GM23338 (cell line): ENCODE data around the gene SPSB4. TPM values are rescaled to one million over a fixed set of nuclear protein-coding genes. Genes with fewer than 3 reads are reported as not detected.
"Not testable (repeated sequence)": the region's sequence is repeated elsewhere in the genome, so short reads cannot be mapped to it uniquely, and the experiment has no call there.

ENCODE experiments used
- ATAC-seq: fragments of 200-7000 bp; cut with Tn5 transposase; 3 replicates; pipeline ENCODE4 v1.9.1; 2020
- DNase-seq: peaks from one replicate; pipeline ENCODE4 v3.0.0-alpha.2; 2015; ENCODE audit warnings: low spot score
- H2AFZ ChIP-seq: fragments of 200-600 bp; sonication (generic); 2 replicates; pipeline ENCODE4 v1.8.0; 2016; ENCODE audit warnings: antibody characterized with exemption, mild to moderate bottlenecking, moderate library complexity
- H3F3A ChIP-seq: fragments of 200-600 bp; sonication (generic); replicated peaks from 2 replicates; pipeline ENCODE4 v1.8.0; 2017; ENCODE audit warnings: antibody characterized with exemption, mixed run types, low read depth
- H3K27ac ChIP-seq: fragments of 200-600 bp; sonication (generic); 2 replicates; pipeline ENCODE4 v1.6.1; 2016; ENCODE audit warnings: low read depth
- H3K27me3 ChIP-seq: fragments of 200-600 bp; sonication (generic); 2 replicates; pipeline ENCODE4 v1.8.0; 2016; ENCODE audit warnings: mild to moderate bottlenecking, mixed run types, moderate library complexity; ENCODE audit not compliant: insufficient read depth
- H3K36me3 ChIP-seq: fragments of 200-600 bp; sonication (generic); 2 replicates; pipeline ENCODE4 v1.8.0; 2016; ENCODE audit warnings: mild to moderate bottlenecking; ENCODE audit not compliant: insufficient read depth
- H3K4me1 ChIP-seq: fragments of 200-600 bp; sonication (generic); 2 replicates; pipeline ENCODE4 v1.8.0; 2016; ENCODE audit warnings: mild to moderate bottlenecking, moderate library complexity; ENCODE audit not compliant: insufficient read depth
- H3K4me2 ChIP-seq: fragments of 200-600 bp; sonication (generic); 2 replicates; pipeline ENCODE4 v1.7.1; 2017; ENCODE audit warnings: mixed run types
- H3K4me3 ChIP-seq: fragments of 200-600 bp; sonication (generic); 2 replicates; pipeline ENCODE4 v1.6.1; 2016; ENCODE audit warnings: mixed run types
- H3K79me2 ChIP-seq: fragments of 200-600 bp; sonication (generic); replicated peaks from 2 replicates; pipeline ENCODE4 v1.8.0; 2017; ENCODE audit warnings: mild to moderate bottlenecking; ENCODE audit not compliant: insufficient read depth
- H3K9me2 ChIP-seq: fragments of 200-600 bp; sonication (generic); 2 replicates; pipeline ENCODE4 v1.8.0; 2017; ENCODE audit not compliant: insufficient read depth
- H4K20me1 ChIP-seq: fragments of 200-600 bp; sonication (generic); replicated peaks from 2 replicates; pipeline ENCODE4 v1.8.0; 2017; ENCODE audit warnings: mild to moderate bottlenecking; ENCODE audit not compliant: insufficient read depth
- H3K27ac Mint-ChIP-seq: 2 replicates; pipeline ENCODE4 v1.8.0; 2020; ENCODE audit warnings: inconsistent platforms, mild to moderate bottlenecking, moderate library complexity, mixed read lengths
- H3K27me3 Mint-ChIP-seq: 3 replicates; pipeline ENCODE4 v1.8.0; 2022; ENCODE audit warnings: low read depth, mild to moderate bottlenecking, moderate library complexity, mixed read lengths, inconsistent platforms; ENCODE audit not compliant: insufficient read depth, poor library complexity
- H3K36me3 Mint-ChIP-seq: 3 replicates; pipeline ENCODE4 v1.8.0; 2021; ENCODE audit warnings: low read depth, mild to moderate bottlenecking, inconsistent platforms, moderate library complexity, mixed read lengths
- H3K4me1 Mint-ChIP-seq: 3 replicates; pipeline ENCODE4 v1.8.0; 2020; ENCODE audit warnings: mild to moderate bottlenecking, inconsistent platforms, mixed read lengths
- H3K4me3 Mint-ChIP-seq: 3 replicates; pipeline ENCODE4 v1.8.0; 2021; ENCODE audit warnings: moderate library complexity, mild to moderate bottlenecking, inconsistent platforms, mixed read lengths
- H3K9me3 Mint-ChIP-seq: 3 replicates; pipeline ENCODE4 v1.8.0; 2020; ENCODE audit warnings: moderate library complexity, mild to moderate bottlenecking, inconsistent platforms, mixed read lengths
- CREB1 ChIP-seq: fragments of 250-450 bp; sonication (Bioruptor Pico); IDR thresholded peaks from 2 replicates; pipeline ENCODE4 v1.5.0; 2020; ENCODE audit warnings: low read depth, mild to moderate bottlenecking, moderate library complexity
- EZH2phosphoT487 ChIP-seq: fragments of 200-600 bp; sonication (generic); IDR thresholded peaks from one replicate; pipeline ENCODE4 v1.8.1; 2018; ENCODE audit warnings: antibody characterized with exemption; ENCODE audit not compliant: unreplicated experiment
- JUNB ChIP-seq: IDR thresholded peaks from one replicate; pipeline ENCODE4 v1.6.1; 2016; ENCODE audit warnings: antibody characterized with exemption; ENCODE audit not compliant: unreplicated experiment
- POLR2AphosphoS5 ChIP-seq: IDR thresholded peaks from 2 replicates; pipeline ENCODE4 v1.6.1; 2016; ENCODE audit warnings: antibody characterized with exemption, low read depth
- REST ChIP-seq: IDR thresholded peaks from one replicate; pipeline ENCODE4 v1.6.1; 2018; ENCODE audit warnings: antibody characterized with exemption; ENCODE audit not compliant: unreplicated experiment
- ZNF331 ChIP-seq: fragments of 250-450 bp; sonication (Bioruptor Pico); IDR thresholded peaks from 2 replicates; pipeline ENCODE4 v1.5.0; 2020; ENCODE audit warnings: low read depth, mild to moderate bottlenecking, moderate library complexity
- ZNF462 ChIP-seq: fragments of 250-450 bp; sonication (Bioruptor Pico); IDR thresholded peaks from 2 replicates; pipeline ENCODE4 v1.5.0; 2020; ENCODE audit warnings: mild to moderate bottlenecking, moderate library complexity
- polyA plus RNA-seq: library from polyadenylated mRNA; unstranded; fragments of >200 nt; fragmentation: Nextera tagmentation; extraction: Ambion mirVana; gene quantifications from 2 replicates; pipeline ENCODE4 v1.2.1, GENCODE V29; 2016
- total RNA-seq: library from RNA; depleted of rRNA; stranded (reverse); fragments of >200 nt; shearing (Covaris generic); gene quantifications from 2 replicates; pipeline ENCODE4 v1.2.3, GENCODE V29; 2014

SPSB4 gene
- total and polyA plus RNA-seq, 2 experiments from 2014 or later, result 6.7 to 25.9 TPM

- TF ChIP-seq CREB1 (CRISPR knock-in tag), result no peak
Observed at GRCh38 chr3:141111364-141112155, 60.4 kb downstream of the SPSB4 start (continued).

GRCh38 chr3:141112686-141113297 is 61.6 kb downstream of the SPSB4 start:
- Histone ChIP-seq H3K27ac (no peak overlapping the region), H3K79me2 (no peaks in the 10 kb centered on the region), H3K4me3 (no peak overlapping the region), H3K9me2 (no peaks in the 10 kb centered on the region), H3K4me2 (no peak overlapping the region), H3K4me1 (no peaks in the 10 kb centered on the region), H3K27me3 (no peaks in the 10 kb centered on the region), H3F3A (no peaks in the 10 kb centered on the region), H3K36me3 (no peaks in the 10 kb centered on the region), H2AFZ (no peak overlapping the region), H4K20me1 (no peaks in the 10 kb centered on the region; the same call in 1 of the 2 replicates)
- peaks cover 9% of the 10 kb centered on the region for H3K9me3 Mint-ChIP-seq
- TF ChIP-seq EZH2phosphoT487 (no peak), ZNF331 (CRISPR knock-in tag) (no peak), JUNB (no peak), POLR2AphosphoS5 (no peak), CREB1 (CRISPR knock-in tag) (no peak), ZNF462 (no peak), REST (no peak)
- peaks cover 4% of the 10 kb centered on the region for H3K27me3 Mint-ChIP-seq
- no peak for DNase-seq
- ATAC-seq, result no peak
- H3K36me3 Mint-ChIP-seq, result peaks cover 12% of the 10 kb centered on the region
- H3K4me1 Mint-ChIP-seq, result no peaks in the 10 kb centered on the region
- no peak overlapping the region for H3K27ac Mint-ChIP-seq
- H3K4me3 Mint-ChIP-seq, result no peak overlapping the region

GRCh38 chr3:141113680-141114079 is 62.5 kb downstream of the SPSB4 start:
- not testable (repeated sequence) for H3K79me2 ChIP-seq, H3K27ac Mint-ChIP-seq, H3K9me2 ChIP-seq, H3K4me3 Mint-ChIP-seq, H3K9me3 Mint-ChIP-seq, H3K27me3 ChIP-seq, H3F3A ChIP-seq, ATAC-seq, H4K20me1 ChIP-seq, H3K4me1 ChIP-seq, H3K4me3 ChIP-seq, H3K36me3 ChIP-seq, H3K27ac ChIP-seq, H3K4me2 ChIP-seq, H2AFZ ChIP-seq, H3K4me1 Mint-ChIP-seq, H3K27me3 Mint-ChIP-seq, DNase-seq
- H3K36me3 Mint-ChIP-seq, result peaks cover 12% of the 10 kb centered on the region
